Fibroblast of skin of left biceps (primary cell): ENCODE results near the gene TMEM116.
A peak's percentile ranks its signal among the peaks of the same experiment; 100 is the strongest.
"Not testable (repeated sequence)": the region's sequence is repeated elsewhere in the genome, so short reads cannot be mapped to it uniquely, and the experiment has no call there.

Source experiments
- DNase-seq, 2 experiments: peaks; one replicate each; pipeline ENCODE4 v3.0.0-alpha.2; 2013; ENCODE audit warnings: low read depth in 2 of 2

Gene TMEM116

GRCh38 chr12:111976291-111976690 lies 36.7 kb downstream of the TMEM116 start:
- DNase-seq = no peak

- no peak for DNase-seq
Observed at GRCh38 chr12:111975161-111975931, 37.6 kb downstream of the TMEM116 start.

GRCh38 chr12:111971800-111972199 lies 41.2 kb downstream of the TMEM116 start:
- no peak for DNase-seq

- no peak for DNase-seq
Observed at GRCh38 chr12:111964935-111965334, 48.0 kb downstream of the TMEM116 start.

GRCh38 chr12:111959518-111959917 lies 53.4 kb downstream of the TMEM116 start:
- DNase-seq = not testable (repeated sequence)

- not testable (repeated sequence) for DNase-seq
Observed at GRCh38 chr12:111957224-111957623, 55.7 kb downstream of the TMEM116 start.

- no peak for DNase-seq
Observed at GRCh38 chr12:111954969-111955368, 58.0 kb downstream of the TMEM116 start.

GRCh38 chr12:111953455-111953854 lies 59.5 kb downstream of the TMEM116 start:
- no peak for DNase-seq

- not testable (repeated sequence) for DNase-seq
Observed at GRCh38 chr12:111952084-111952787, 60.7 kb downstream of the TMEM116 start.

- not testable (repeated sequence) for DNase-seq
Observed at GRCh38 chr12:111950961-111951676, 61.8 kb downstream of the TMEM116 start.

- DNase-seq = no peak
Observed at GRCh38 chr12:111943929-111944328, 69.0 kb downstream of the TMEM116 start.

GRCh38 chr12:111942557-111942956 lies 70.4 kb downstream of the TMEM116 start:
- peak; percentile 36 to 46 for DNase-seq

GRCh38 chr12:111937429-111937828 lies 75.5 kb downstream of the TMEM116 start:
- no peak for DNase-seq

GRCh38 chr12:111936869-111937268 lies 76.1 kb downstream of the TMEM116 start:
- no peak for DNase-seq

GRCh38 chr12:111932241-111932640 lies 80.7 kb downstream of the TMEM116 start:
- DNase-seq = no peak

GRCh38 chr12:111927346-111927745 lies 85.6 kb downstream of the TMEM116 start:
- DNase-seq = no peak

GRCh38 chr12:111926631-111927030 lies 86.3 kb downstream of the TMEM116 start:
- DNase-seq = no peak

GRCh38 chr12:111925171-111925570 lies 87.8 kb downstream of the TMEM116 start:
- DNase-seq = no peak

- no peak for DNase-seq
Observed at GRCh38 chr12:111907740-111908139, 105.2 kb downstream of the TMEM116 start.

- no peak for DNase-seq
Observed at GRCh38 chr12:111905502-111905901, 107.5 kb downstream of the TMEM116 start.

- DNase-seq = no peak
Observed at GRCh38 chr12:111904446-111904975, 108.5 kb downstream of the TMEM116 start.

GRCh38 chr12:111901182-111901581 lies 111.8 kb downstream of the TMEM116 start:
- no peak for DNase-seq
